Tibial nerve (tissue), 4 donors: ENCODE data around the gene DNAJC13.

ENCODE experiments used
- CTCF ChIP-seq, 5 experiments: fragments of 200-600 bp in 3 of 5; fragments of 450-650 bp in 2 of 5; sonication (generic) in 3 of 5; IDR thresholded peaks; one replicate each; pipeline ENCODE4 v1.5.1; 2016 to 2019; ENCODE audit warnings: antibody characterized with exemption in 5 of 5, mild to moderate bottlenecking in 3 of 5, moderate library complexity in 2 of 5
- EP300 ChIP-seq, 2 donors: sonication (generic); formaldehyde crosslinking; IDR thresholded peaks; one replicate each; pipeline ENCODE4 v1.6.1; 2017; ENCODE audit warnings: antibody characterized with exemption in 2 of 2, mild to moderate bottlenecking in 1 of 2

GRCh38 chr3:132538072-132538471 lies 120.8 kb downstream of the DNAJC13 start:
- no peak for TF ChIP-seq CTCF (IDR thresholded peaks at IDR 0.05)
- no peak for TF ChIP-seq EP300 (IDR thresholded peaks at IDR 0.05)
